ENCODE data around the gene CYB5R2.

CYB5R2 gene

GRCh38 chr11:7654195-7654705 is 19.1 kb downstream of the CYB5R2 start:
- Histone ChIP-seq H3K27ac (replicated peaks; ENCODE audit: low read length) (no peak overlapping the region), H2AK5ac (ENCODE audit: low read depth, low read length) (no peak overlapping the region), H3K4me3 (ENCODE audit: low read length in 2 of 2) (no peak overlapping the region), H3K9ac (ENCODE audit: low read depth, low read length, poor library complexity) (no peak overlapping the region), H3K18ac (ENCODE audit: low read length) (no peak overlapping the region), H3K27me3 (ENCODE audit: control insufficient read depth in 3 of 3, insufficient read depth in 3 of 3, low read depth in 1 of 3, low read length in 3 of 3) (no peaks in the 10 kb centered on the region), H2BK12ac (ENCODE audit: low read length) (no peak overlapping the region), H2AFZ (ENCODE audit: low read length) (no peak overlapping the region), H2BK15ac (ENCODE audit: low read length) (no peak overlapping the region), H2BK5ac (ENCODE audit: low read length) (no peak overlapping the region), H3K9me3 (replicated peaks in 1 of 2; ENCODE audit: control insufficient read depth in 2 of 2, insufficient read depth in 1 of 2, low read depth in 1 of 2, low read length in 2 of 2) (peaks cover 0 to 2% of the 10 kb centered on the region in 2 donors), H3K23ac (ENCODE audit: low read depth, low read length, poor library complexity) (no peak overlapping the region), H3K79me1 (ENCODE audit: low read depth, low read length) (no peaks in the 10 kb centered on the region), H3K14ac (ENCODE audit: low read length) (no peak overlapping the region), H4K8ac (ENCODE audit: low read depth, low read length) (no peak overlapping the region), H2BK120ac (ENCODE audit: low read depth, low read length) (no peak overlapping the region), H3K4me1 (ENCODE audit: control insufficient read depth in 2 of 2, insufficient read depth in 1 of 2, low read depth in 1 of 2, low read length in 2 of 2) (no peaks in the 10 kb centered on the region), H3K36me3 (replicated peaks in 1 of 2; ENCODE audit: control insufficient read depth in 2 of 2, insufficient read depth in 2 of 2, low read length in 2 of 2) (peaks cover 0 to 3% of the 10 kb centered on the region in 2 donors), H3K4ac (ENCODE audit: low read length) (no peak overlapping the region), H3K4me2 (ENCODE audit: insufficient read depth, low read length, poor library complexity, severe bottlenecking) (no peak overlapping the region), H4K91ac (ENCODE audit: low read depth, low read length, poor library complexity) (no peak overlapping the region)
- no peak for DNase-seq (ENCODE audit: low spot score)
- WGBS, 2 donors (ENCODE audit: extremely low coverage in 2 of 2, insufficient read length in 2 of 2, insufficient replicate concordance in 1 of 2): no CpG with 5 or more reads among the region's 4 CpGs

DNA sequence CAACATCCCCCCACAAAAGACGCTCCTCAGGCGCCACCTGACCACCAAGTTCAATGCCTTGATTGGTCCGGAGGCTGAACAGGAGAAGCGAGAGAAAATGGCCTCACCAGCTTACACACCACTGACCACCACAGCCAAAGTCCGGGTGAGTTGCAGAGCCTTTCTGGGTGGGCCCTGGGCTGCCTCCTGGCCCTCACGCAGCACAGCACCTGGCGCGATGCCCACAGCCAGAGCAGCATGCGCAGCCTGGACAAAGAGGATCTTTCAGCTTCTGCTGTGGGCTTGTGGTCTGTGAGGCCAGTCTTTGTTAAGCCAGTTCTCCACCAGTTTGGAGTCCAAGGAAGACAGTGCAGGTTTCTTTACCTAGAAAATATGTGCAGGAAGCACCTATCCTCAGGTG is 21.6 kb downstream of the CYB5R2 start:
- no peak overlapping the region for H4K91ac ChIP-seq (ENCODE audit: low read depth, low read length, poor library complexity)
- H2BK120ac ChIP-seq (ENCODE audit: low read depth, low read length): no peak overlapping the region
- no peak overlapping the region for H2BK12ac ChIP-seq (ENCODE audit: low read length)
- no peak overlapping the region for H3K4me2 ChIP-seq (ENCODE audit: insufficient read depth, low read length, poor library complexity, severe bottlenecking)
- no peak overlapping the region for H3K27ac ChIP-seq (replicated peaks; ENCODE audit: low read length)
- no peak overlapping the region for H2AK5ac ChIP-seq (ENCODE audit: low read depth, low read length)
- no peaks in the 10 kb centered on the region for H3K9me3 ChIP-seq (replicated peaks in 1 of 2; ENCODE audit: control insufficient read depth in 2 of 2, insufficient read depth in 1 of 2, low read depth in 1 of 2, low read length in 2 of 2)
- H3K18ac ChIP-seq (ENCODE audit: low read length): peak overlapping the region; percentile 4
- H2BK5ac ChIP-seq (ENCODE audit: low read length): no peak overlapping the region
- H3K4me3 ChIP-seq (ENCODE audit: low read length in 2 of 2): no peak overlapping the region
- H3K4ac ChIP-seq (ENCODE audit: low read length): no peak overlapping the region
- no CpG with 5 or more reads among the region's 9 CpGs for WGBS, 2 donors (ENCODE audit: extremely low coverage in 2 of 2, insufficient read length in 2 of 2, insufficient replicate concordance in 1 of 2)
- H3K36me3 ChIP-seq (replicated peaks in 1 of 2; ENCODE audit: control insufficient read depth in 2 of 2, insufficient read depth in 2 of 2, low read length in 2 of 2): peaks cover 0 to 3% of the 10 kb centered on the region in 2 donors
- no peaks in the 10 kb centered on the region for H3K4me1 ChIP-seq (ENCODE audit: control insufficient read depth in 2 of 2, insufficient read depth in 1 of 2, low read depth in 1 of 2, low read length in 2 of 2)
- H2AFZ ChIP-seq (ENCODE audit: low read length): no peak overlapping the region
- no peaks in the 10 kb centered on the region for H3K27me3 ChIP-seq (ENCODE audit: control insufficient read depth in 3 of 3, insufficient read depth in 3 of 3, low read depth in 1 of 3, low read length in 3 of 3)
- H3K9ac ChIP-seq (ENCODE audit: low read depth, low read length, poor library complexity): no peak overlapping the region
- H3K79me1 ChIP-seq (ENCODE audit: low read depth, low read length): no peaks in the 10 kb centered on the region
- no peak overlapping the region for H4K8ac ChIP-seq (ENCODE audit: low read depth, low read length)
- H2BK15ac ChIP-seq (ENCODE audit: low read length): no peak overlapping the region
- no peak overlapping the region for H3K14ac ChIP-seq (ENCODE audit: low read length)
- no peak for DNase-seq (ENCODE audit: low spot score)
- H3K23ac ChIP-seq (ENCODE audit: low read depth, low read length, poor library complexity): no peak overlapping the region

DNA sequence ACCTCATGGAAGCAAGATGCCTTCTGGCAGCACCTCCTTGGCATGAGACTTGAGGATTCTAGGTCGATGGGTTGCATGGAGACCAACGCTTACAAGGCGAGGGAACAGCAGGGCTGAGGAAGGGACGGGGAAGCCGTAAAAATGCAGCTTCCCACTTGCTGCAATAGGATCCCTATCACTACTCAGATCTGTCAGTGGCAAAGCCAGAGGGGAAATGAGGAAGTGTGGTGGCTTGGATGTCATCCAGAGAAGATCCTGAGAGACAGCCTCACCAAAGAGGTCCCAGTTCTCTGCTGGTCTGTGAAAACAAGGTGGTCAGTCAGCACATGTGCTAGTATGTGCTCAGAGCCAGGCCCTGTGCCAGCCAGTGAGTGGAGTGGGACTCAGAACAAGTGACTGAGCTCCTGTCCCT is 22.2 kb downstream of the CYB5R2 start:
- H4K8ac ChIP-seq (ENCODE audit: low read depth, low read length): no peak overlapping the region
- no peak overlapping the region for H3K23ac ChIP-seq (ENCODE audit: low read depth, low read length, poor library complexity)
- H3K27me3 ChIP-seq (ENCODE audit: control insufficient read depth in 3 of 3, insufficient read depth in 3 of 3, low read depth in 1 of 3, low read length in 3 of 3): no peaks in the 10 kb centered on the region
- no peaks in the 10 kb centered on the region for H3K79me1 ChIP-seq (ENCODE audit: low read depth, low read length)
- no peak overlapping the region for H2BK5ac ChIP-seq (ENCODE audit: low read length)
- peaks cover 0 to 3% of the 10 kb centered on the region in 2 donors for H3K36me3 ChIP-seq (replicated peaks in 1 of 2; ENCODE audit: control insufficient read depth in 2 of 2, insufficient read depth in 2 of 2, low read length in 2 of 2)
- no peak overlapping the region for H2AFZ ChIP-seq (ENCODE audit: low read length)
- H3K4me1 ChIP-seq (ENCODE audit: control insufficient read depth in 2 of 2, insufficient read depth in 1 of 2, low read depth in 1 of 2, low read length in 2 of 2): no peaks in the 10 kb centered on the region
- no peaks in the 10 kb centered on the region for H3K9me3 ChIP-seq (replicated peaks in 1 of 2; ENCODE audit: control insufficient read depth in 2 of 2, insufficient read depth in 1 of 2, low read depth in 1 of 2, low read length in 2 of 2)
- no peak for DNase-seq (ENCODE audit: low spot score)
- no peak overlapping the region for H3K4ac ChIP-seq (ENCODE audit: low read length)
- H2BK12ac ChIP-seq (ENCODE audit: low read length): no peak overlapping the region
- H2AK5ac ChIP-seq (ENCODE audit: low read depth, low read length): no peak overlapping the region
- no peak overlapping the region for H4K91ac ChIP-seq (ENCODE audit: low read depth, low read length, poor library complexity)
- no peak overlapping the region for H3K18ac ChIP-seq (ENCODE audit: low read length)
- H3K4me2 ChIP-seq (ENCODE audit: insufficient read depth, low read length, poor library complexity, severe bottlenecking): no peak overlapping the region
- no peak overlapping the region for H2BK120ac ChIP-seq (ENCODE audit: low read depth, low read length)
- no CpG with 5 or more reads among the region's 5 CpGs for WGBS, 2 donors (ENCODE audit: extremely low coverage in 2 of 2, insufficient read length in 2 of 2, insufficient replicate concordance in 1 of 2)
- H3K14ac ChIP-seq (ENCODE audit: low read length): no peak overlapping the region
- no peak overlapping the region for H3K4me3 ChIP-seq (ENCODE audit: low read length in 2 of 2)
- H3K27ac ChIP-seq (replicated peaks; ENCODE audit: low read length): no peak overlapping the region
- H2BK15ac ChIP-seq (ENCODE audit: low read length): no peak overlapping the region
- no peak overlapping the region for H3K9ac ChIP-seq (ENCODE audit: low read depth, low read length, poor library complexity)

- WGBS, 2 donors (ENCODE audit: extremely low coverage in 2 of 2, insufficient read length in 2 of 2, insufficient replicate concordance in 1 of 2): no CpG with 5 or more reads among the region's 3 CpGs
- no peak overlapping the region for H3K14ac ChIP-seq (ENCODE audit: low read length)
- no peak overlapping the region for H3K9ac ChIP-seq (ENCODE audit: low read depth, low read length, poor library complexity)
- no peak overlapping the region for H3K27ac ChIP-seq (replicated peaks; ENCODE audit: low read length)
- H3K4me2 ChIP-seq (ENCODE audit: insufficient read depth, low read length, poor library complexity, severe bottlenecking): no peak overlapping the region
- H2AK5ac ChIP-seq (ENCODE audit: low read depth, low read length): no peak overlapping the region
- no peak overlapping the region for H2AFZ ChIP-seq (ENCODE audit: low read length)
- no peaks in the 10 kb centered on the region for H3K9me3 ChIP-seq (replicated peaks in 1 of 2; ENCODE audit: control insufficient read depth in 2 of 2, insufficient read depth in 1 of 2, low read depth in 1 of 2, low read length in 2 of 2)
- peaks cover 0 to 4% of the 10 kb centered on the region in 2 donors for H3K4me1 ChIP-seq (ENCODE audit: control insufficient read depth in 2 of 2, insufficient read depth in 1 of 2, low read depth in 1 of 2, low read length in 2 of 2)
- no peak overlapping the region for H3K23ac ChIP-seq (ENCODE audit: low read depth, low read length, poor library complexity)
- no peak overlapping the region for H3K4me3 ChIP-seq (ENCODE audit: low read length in 2 of 2)
- no peak overlapping the region for H2BK12ac ChIP-seq (ENCODE audit: low read length)
- no peaks in the 10 kb centered on the region for H3K27me3 ChIP-seq (ENCODE audit: control insufficient read depth in 3 of 3, insufficient read depth in 3 of 3, low read depth in 1 of 3, low read length in 3 of 3)
- no peaks in the 10 kb centered on the region for H3K79me1 ChIP-seq (ENCODE audit: low read depth, low read length)
- no peak overlapping the region for H3K4ac ChIP-seq (ENCODE audit: low read length)
- no peak overlapping the region for H3K18ac ChIP-seq (ENCODE audit: low read length)
- no peak overlapping the region for H4K91ac ChIP-seq (ENCODE audit: low read depth, low read length, poor library complexity)
- no peak overlapping the region for H4K8ac ChIP-seq (ENCODE audit: low read depth, low read length)
- peaks cover 0 to 3% of the 10 kb centered on the region in 2 donors for H3K36me3 ChIP-seq (replicated peaks in 1 of 2; ENCODE audit: control insufficient read depth in 2 of 2, insufficient read depth in 2 of 2, low read length in 2 of 2)
- no peak overlapping the region for H2BK15ac ChIP-seq (ENCODE audit: low read length)
- no peak for DNase-seq (ENCODE audit: low spot score)
- H2BK120ac ChIP-seq (ENCODE audit: low read depth, low read length): no peak overlapping the region
- no peak overlapping the region for H2BK5ac ChIP-seq (ENCODE audit: low read length)
Measured at GRCh38 chr11:7648264-7648663, 25.0 kb downstream of the CYB5R2 start.
